Suprapubic skin (tissue), 4 donors: ENCODE results near the gene PCNX4. TPM values are rescaled to one million over a fixed set of nuclear protein-coding genes. Genes with fewer than 3 reads are reported as not detected.
"Not testable (repeated sequence)": the region's sequence is repeated elsewhere in the genome, so short reads cannot be mapped to it uniquely, and the experiment has no call there.

Source experiments
- DNase-seq, 2 donors: peaks; one replicate each; pipeline ENCODE4 v3.0.0-alpha.2; 2019; ENCODE audit warnings: low spot score in 2 of 2
- H3K27ac ChIP-seq: fragments of 200-600 bp; sonication (generic); one replicate; pipeline ENCODE4 v1.5.1; 2019
- H3K27me3 ChIP-seq: fragments of 200-600 bp; sonication (generic); one replicate; pipeline ENCODE4 v1.5.1; 2019
- H3K36me3 ChIP-seq: fragments of 200-600 bp; sonication (generic); one replicate; pipeline ENCODE4 v1.5.1; 2019
- H3K4me1 ChIP-seq: fragments of 200-600 bp; sonication (generic); one replicate; pipeline ENCODE4 v1.5.1; 2019
- H3K4me3 ChIP-seq: fragments of 200-600 bp; sonication (generic); one replicate; pipeline ENCODE4 v1.5.1; 2019; ENCODE audit warnings: mild to moderate bottlenecking
- H3K9me3 ChIP-seq: fragments of 200-600 bp; sonication (generic); one replicate; pipeline ENCODE4 v1.5.1; 2019
- CTCF ChIP-seq, 2 donors: fragments of 200-600 bp in 1 of 2; fragments of 450-650 bp in 1 of 2; sonication (generic) in 1 of 2; IDR thresholded peaks; one replicate each; pipeline ENCODE4 v1.5.1; 2016 to 2019; ENCODE audit warnings: antibody characterized with exemption in 2 of 2, mild to moderate bottlenecking in 1 of 2, moderate library complexity in 1 of 2
- EP300 ChIP-seq: sonication (generic); formaldehyde crosslinking; IDR thresholded peaks from one replicate; pipeline ENCODE4 v1.6.1; 2017; ENCODE audit warnings: antibody characterized with exemption
- POLR2A ChIP-seq, 2 donors: fragments of 450-650 bp; IDR thresholded peaks; one replicate each; pipeline ENCODE4 v1.6.1; 2017; ENCODE audit warnings: antibody characterized with exemption in 2 of 2, mild to moderate bottlenecking in 2 of 2, moderate library complexity in 2 of 2
- POLR2AphosphoS5 ChIP-seq, 3 donors: sonication (generic); formaldehyde crosslinking; IDR thresholded peaks; one replicate each; pipeline ENCODE4 v1.6.1; 2017; ENCODE audit warnings: antibody characterized with exemption in 3 of 3
- WGBS: methylation state at CpG from one replicate; pipeline ENCODE4 v1.1.5; 2018; 5-methylcytosine and 5-hydroxymethylcytosine counted together
- total RNA-seq, 4 donors: library from RNA; depleted of rRNA; stranded (reverse); fragments of >200 nt; gene quantifications; one replicate each; pipeline ENCODE4 v1.1.0, GENCODE V29; 2016

The PCNX4 gene
- total RNA-seq, 4 donors from 2014 or later = 26.5 to 56.3 (median 42.5) TPM

- Histone ChIP-seq H3K4me1 (peaks cover 37% of the 10 kb centered on the region), H3K4me3 (no peak overlapping the region), H3K9me3 (no peaks in the 10 kb centered on the region), H3K36me3 (peaks cover 4% of the 10 kb centered on the region), H3K27ac (no peak overlapping the region), H3K27me3 (no peaks in the 10 kb centered on the region)
- no peak for DNase-seq
- no peak for TF ChIP-seq POLR2A (IDR thresholded peaks at IDR 0.05)
- no peak for TF ChIP-seq POLR2AphosphoS5 (IDR thresholded peaks at IDR 0.05)
- no peak for TF ChIP-seq EP300
- TF ChIP-seq CTCF (IDR thresholded peaks at IDR 0.05) = no peak
- 61% methylated on average over 5 of the region's 5 CpGs for WGBS
Measured at GRCh38 chr14:60094306-60094897, 2.7 kb downstream of the PCNX4 start.

- DNase-seq = no peak
- Histone ChIP-seq H3K36me3 (peaks cover 4% of the 10 kb centered on the region), H3K4me1 (peaks cover 37% of the 10 kb centered on the region), H3K9me3 (no peaks in the 10 kb centered on the region), H3K27ac (no peak overlapping the region), H3K27me3 (no peaks in the 10 kb centered on the region), H3K4me3 (no peak overlapping the region)
- TF ChIP-seq CTCF (IDR thresholded peaks at IDR 0.05) (no peak), EP300 (no peak), POLR2A (IDR thresholded peaks at IDR 0.05) (no peak), POLR2AphosphoS5 (IDR thresholded peaks at IDR 0.05) (no peak)
Measured at GRCh38 chr14:60095231-60095630, 3.5 kb downstream of the PCNX4 start.

- TF ChIP-seq EP300 = no peak
- H3K4me1 ChIP-seq = peaks cover 33% of the 10 kb centered on the region
- no peaks in the 10 kb centered on the region for H3K27me3 ChIP-seq
- no peak overlapping the region for H3K4me3 ChIP-seq
- H3K36me3 ChIP-seq = peaks cover 4% of the 10 kb centered on the region
- no peak for DNase-seq
- WGBS = 53% methylated on average over 3 of the region's 3 CpGs
- H3K27ac ChIP-seq = no peak overlapping the region
- no peaks in the 10 kb centered on the region for H3K9me3 ChIP-seq
Measured at GRCh38 chr14:60095781-60096450, 4.2 kb downstream of the PCNX4 start.

- WGBS = 76% methylated on average over 6 of the region's 6 CpGs
- H3K36me3 ChIP-seq = peaks cover 4% of the 10 kb centered on the region
- H3K27me3 ChIP-seq = no peaks in the 10 kb centered on the region
- H3K4me3 ChIP-seq = no peak overlapping the region
- TF ChIP-seq CTCF (IDR thresholded peaks at IDR 0.05) (no peak), POLR2A (IDR thresholded peaks at IDR 0.05) (no peak)
- DNase-seq = no peak
- H3K4me1 ChIP-seq = peaks cover 35% of the 10 kb centered on the region
- H3K27ac ChIP-seq = no peak overlapping the region
- no peaks in the 10 kb centered on the region for H3K9me3 ChIP-seq
Measured at GRCh38 chr14:60097974-60098373, 6.3 kb downstream of the PCNX4 start.

GRCh38 chr14:60099855-60100254 lies 8.1 kb downstream of the PCNX4 start:
- not testable (repeated sequence) for H3K36me3 ChIP-seq, H3K27me3 ChIP-seq, H3K27ac ChIP-seq, H3K9me3 ChIP-seq, DNase-seq, H3K4me3 ChIP-seq
- peaks cover 21% of the 10 kb centered on the region for H3K4me1 ChIP-seq
- 94% methylated on average over 7 of the region's 7 CpGs for WGBS

- H3K4me1 ChIP-seq = peaks cover 16% of the 10 kb centered on the region
- DNase-seq = no peak
- no peak overlapping the region for H3K27ac ChIP-seq
- 68% methylated on average over 1 of the region's 1 CpG for WGBS
- H3K36me3 ChIP-seq = peaks cover 4% of the 10 kb centered on the region
- H3K4me3 ChIP-seq = no peak overlapping the region
- no peak for TF ChIP-seq EP300
- no peak for TF ChIP-seq POLR2AphosphoS5 (IDR thresholded peaks at IDR 0.05)
- no peak for TF ChIP-seq POLR2A (IDR thresholded peaks at IDR 0.05)
- TF ChIP-seq CTCF (IDR thresholded peaks at IDR 0.05) = no peak
- H3K9me3 ChIP-seq = no peaks in the 10 kb centered on the region
- H3K27me3 ChIP-seq = no peaks in the 10 kb centered on the region
Measured at GRCh38 chr14:60101786-60102185, 10.1 kb downstream of the PCNX4 start.
